ENCODE data around the gene PIGL. TPM values are rescaled to one million over a fixed set of nuclear protein-coding genes. Genes with fewer than 3 reads are reported as not detected.
"Not testable (repeated sequence)": the region's sequence is repeated elsewhere in the genome, so short reads cannot be mapped to it uniquely, and the experiment has no call there.

Gene PIGL
- total RNA-seq, 1 experiment from 2014 or later = 16.0 TPM

DNA sequence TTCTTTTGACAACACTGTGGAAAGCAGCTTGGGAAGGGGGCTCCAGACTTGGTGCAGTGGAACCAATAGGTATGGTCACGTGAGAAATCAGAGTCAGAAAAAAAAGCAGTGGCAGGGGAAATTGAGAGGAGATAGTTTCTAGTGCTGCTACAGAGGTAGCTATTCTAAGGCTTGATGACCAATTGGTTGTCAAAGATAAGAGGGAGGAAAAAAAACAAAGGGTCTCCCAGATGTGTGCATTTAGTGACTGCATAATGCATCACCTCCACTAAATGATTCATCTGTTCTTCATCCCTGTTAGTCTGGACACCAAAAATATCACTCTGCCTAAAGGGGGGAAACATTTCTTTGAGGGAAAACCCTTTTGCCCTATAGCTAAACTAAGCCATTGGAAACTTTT lies 56.5 kb downstream of the PIGL start:
- peak; percentile 87 for DNase-seq (ENCODE audit: low read depth)

DNA sequence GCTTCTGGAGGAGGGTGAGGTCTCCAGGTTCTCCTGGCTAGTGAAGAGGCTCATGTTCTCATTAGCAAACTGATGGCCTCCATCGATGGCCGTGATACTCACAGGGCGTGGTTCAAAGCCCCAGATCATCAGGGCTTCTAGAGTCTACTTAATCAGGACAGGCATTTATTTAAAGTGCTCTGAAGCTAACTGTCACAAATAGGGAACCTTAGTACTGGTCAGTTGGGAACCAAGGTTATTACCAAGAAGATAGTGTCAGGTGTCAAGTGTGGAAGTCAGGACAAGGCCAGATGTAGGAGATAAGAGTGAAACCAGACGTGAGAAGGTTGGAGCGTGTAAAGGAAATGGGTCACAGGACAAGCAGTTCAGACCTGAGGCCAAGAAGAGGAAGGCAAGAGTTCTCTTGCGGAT lies 56.9 kb downstream of the PIGL start:
- DNase-seq (ENCODE audit: low read depth) = no peak

DNA sequence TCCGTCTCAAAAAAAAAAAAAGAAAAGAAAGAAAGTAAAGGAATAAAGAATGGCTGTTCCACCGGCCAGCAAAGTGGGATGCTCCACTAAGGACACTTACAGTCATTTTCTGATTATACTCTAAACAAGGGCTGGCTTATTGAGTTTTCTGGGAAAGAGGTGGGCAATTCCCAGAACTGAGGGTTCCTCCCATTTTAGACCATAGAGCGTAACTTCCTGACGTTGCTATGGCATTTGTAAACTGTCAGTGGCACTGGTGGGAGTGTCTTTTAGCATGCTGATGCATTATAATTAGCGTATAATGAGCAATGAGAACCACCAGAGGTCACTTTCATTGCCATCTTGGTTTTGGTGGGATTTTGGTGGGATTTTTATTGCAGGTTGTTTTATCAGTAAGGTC lies 58.0 kb downstream of the PIGL start:
- no peak for DNase-seq (ENCODE audit: low read depth)

DNA sequence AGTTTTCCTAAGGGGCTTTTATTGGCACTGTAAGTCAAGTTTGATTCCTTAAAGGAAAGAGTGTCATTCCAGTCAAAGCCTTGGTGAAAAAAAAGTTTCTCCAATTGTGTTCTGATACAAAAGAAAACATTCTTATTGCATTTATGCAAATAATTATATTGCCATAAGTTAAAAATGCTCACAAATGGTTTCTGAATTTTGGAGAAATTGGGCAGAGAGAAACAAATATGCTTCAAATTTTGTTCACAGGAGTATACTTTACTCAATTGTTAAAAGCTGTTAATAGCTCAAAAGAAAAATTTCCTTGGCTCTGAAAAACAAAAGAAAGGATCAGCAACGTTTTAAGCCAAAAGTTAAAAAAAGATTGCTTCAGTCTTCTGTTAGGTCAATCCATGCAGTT lies 60.2 kb downstream of the PIGL start:
- no peak for DNase-seq (ENCODE audit: low read depth)

DNA sequence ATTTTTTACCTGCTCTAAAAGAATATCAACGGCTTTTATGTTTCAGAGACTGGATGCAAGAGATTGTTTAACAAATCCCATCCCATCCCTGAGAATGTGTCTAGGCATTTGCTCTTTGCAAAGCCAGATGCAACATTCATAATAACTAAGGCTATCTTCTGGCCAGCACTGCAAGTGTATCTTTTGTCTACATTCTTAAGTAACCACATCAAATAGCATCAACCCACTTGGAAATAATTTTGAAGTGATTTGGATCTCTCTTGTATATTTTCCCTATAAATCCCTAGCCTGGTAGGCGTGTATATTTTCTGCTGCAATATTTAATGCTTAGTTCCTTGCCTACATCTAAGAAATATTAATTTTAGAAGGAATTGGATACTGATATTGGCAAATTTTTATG lies 64.3 kb downstream of the PIGL start:
- DNase-seq (ENCODE audit: low read depth) = peak; percentile 22

DNA sequence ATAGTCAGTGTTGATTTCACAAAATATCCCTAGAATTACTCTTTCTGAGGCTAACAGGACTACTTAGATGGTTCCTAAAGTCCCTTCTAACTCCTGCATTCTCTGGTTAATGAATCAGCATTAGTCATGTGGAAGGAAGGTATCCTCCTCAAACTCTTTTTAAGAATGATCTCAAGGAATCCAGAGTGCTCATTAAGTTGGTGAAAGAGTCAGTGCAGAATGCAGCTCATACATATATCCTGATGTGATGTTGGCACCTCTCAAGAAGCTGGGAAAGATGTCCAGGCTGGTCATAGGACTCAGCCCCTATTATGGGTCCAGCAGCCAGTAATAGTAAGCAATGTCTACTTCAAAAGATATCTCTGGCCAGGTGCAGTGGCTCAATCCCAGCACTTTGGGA lies 65.5 kb downstream of the PIGL start:
- DNase-seq (ENCODE audit: low read depth) = peak; percentile 84

DNA sequence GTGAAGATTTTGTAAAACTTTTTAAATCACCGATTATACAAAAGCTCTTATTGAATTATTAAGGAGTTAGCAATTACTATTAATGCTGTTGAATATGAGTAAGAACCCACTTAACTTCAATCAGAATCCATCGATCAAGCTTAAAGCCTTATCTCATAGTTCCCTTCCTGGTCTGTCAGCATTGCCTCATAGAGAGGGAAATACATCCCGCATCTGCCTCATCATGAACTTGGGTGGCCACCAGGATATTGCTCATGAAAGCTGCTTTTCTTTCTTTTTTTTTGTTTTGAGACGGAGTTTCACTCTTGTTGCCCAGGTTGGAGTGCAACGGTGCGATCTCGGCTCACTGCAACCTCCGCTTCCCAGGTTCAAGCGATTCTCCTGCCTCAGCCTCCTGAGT lies 66.7 kb downstream of the PIGL start:
- DNase-seq (ENCODE audit: low read depth) = peak; percentile 64

DNA sequence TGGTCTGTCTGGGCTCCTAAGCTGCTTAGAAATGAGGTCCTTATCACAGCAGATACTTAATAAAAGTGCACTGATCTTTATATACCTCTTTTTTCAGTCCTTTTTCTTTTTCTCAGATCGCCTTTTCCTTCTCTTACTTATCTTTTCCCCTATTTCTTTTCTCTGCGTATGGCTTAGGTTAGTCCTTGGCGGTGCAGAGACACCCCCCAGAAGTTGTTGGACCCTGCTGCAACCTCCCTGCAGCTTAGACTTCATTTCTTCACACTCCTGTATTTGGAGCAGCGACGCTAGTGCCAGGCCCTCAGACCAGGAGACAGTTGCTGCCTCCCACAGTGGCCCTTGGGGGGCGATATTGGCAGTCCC lies 68.6 kb downstream of the PIGL start:
- DNase-seq (ENCODE audit: low read depth) = no peak

DNA sequence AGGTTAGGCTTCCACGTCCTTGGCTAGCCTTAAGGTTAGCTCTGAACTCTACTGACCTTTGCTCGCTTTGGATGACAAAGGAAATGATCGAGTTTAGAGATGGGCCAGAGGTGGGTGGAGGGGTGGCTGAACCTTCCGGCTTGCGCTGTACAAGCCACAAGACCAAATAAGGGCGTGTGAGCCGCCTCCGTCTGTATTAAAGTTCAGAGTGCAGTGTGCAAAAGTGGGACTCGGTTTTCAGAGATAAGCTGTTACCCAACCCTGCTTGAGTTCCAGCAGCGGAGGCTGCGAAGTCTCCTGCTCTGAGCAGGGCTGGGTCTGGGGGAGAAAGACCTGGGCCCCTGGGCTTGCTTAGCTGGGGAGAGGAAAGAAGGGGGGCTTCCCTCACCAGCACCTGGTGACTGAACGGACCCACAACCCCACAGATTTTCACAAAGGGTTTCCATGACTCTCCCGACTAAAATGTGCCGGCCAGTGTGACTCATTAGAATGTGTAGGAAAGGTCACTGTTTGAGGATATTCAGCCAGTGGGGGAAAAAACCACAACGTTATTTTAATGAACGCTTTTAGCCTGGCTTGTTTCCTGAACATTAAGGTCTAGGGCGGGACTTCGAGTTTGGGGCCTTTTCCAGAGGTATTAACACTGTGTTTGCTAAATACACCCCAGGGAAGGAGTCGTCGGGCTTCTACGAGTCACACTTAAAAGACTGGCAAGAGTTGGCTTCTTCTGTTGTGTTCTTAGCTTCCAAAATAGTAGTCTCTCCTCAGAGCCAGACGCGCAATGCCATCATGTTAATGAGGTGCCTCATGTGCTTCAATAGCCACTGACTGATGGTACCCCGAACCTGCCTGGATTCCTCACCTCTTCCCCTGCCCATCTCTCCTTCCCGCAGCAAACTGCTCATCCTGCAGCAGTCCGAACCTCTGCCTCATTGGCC lies 69.3 kb downstream of the PIGL start:
- peak; percentile 99 for DNase-seq (ENCODE audit: low read depth)

DNA sequence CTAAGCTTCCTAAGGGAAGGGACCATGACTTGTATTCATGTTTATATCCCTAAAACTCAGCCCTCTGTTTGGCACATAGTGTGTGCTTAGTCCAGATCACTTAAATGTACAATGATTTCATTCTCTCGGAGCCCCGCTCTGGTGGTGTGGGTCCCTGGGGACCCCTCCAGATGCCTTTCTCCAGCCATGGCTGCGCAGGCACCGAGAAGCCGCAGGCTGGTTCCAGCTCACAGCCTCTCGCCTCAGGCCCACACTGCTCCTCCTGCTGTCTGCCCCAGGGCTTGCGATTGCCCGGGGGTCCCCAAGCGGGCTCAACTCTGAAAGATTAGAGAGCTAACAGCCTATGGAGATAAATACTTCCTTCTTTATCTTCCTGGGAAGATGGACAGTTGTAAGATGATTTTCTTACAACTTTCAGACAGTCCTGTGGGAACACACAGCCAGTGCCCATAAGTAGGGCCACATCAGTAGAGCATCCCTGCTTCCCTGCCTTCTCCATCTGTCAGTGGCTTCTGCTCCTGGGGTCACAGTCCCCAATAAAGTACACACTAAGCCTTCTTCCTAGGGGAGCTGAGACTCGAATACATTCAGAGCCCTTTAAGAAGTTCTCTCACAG lies 70.0 kb downstream of the PIGL start:
- no peak for DNase-seq (ENCODE audit: low read depth)

DNA sequence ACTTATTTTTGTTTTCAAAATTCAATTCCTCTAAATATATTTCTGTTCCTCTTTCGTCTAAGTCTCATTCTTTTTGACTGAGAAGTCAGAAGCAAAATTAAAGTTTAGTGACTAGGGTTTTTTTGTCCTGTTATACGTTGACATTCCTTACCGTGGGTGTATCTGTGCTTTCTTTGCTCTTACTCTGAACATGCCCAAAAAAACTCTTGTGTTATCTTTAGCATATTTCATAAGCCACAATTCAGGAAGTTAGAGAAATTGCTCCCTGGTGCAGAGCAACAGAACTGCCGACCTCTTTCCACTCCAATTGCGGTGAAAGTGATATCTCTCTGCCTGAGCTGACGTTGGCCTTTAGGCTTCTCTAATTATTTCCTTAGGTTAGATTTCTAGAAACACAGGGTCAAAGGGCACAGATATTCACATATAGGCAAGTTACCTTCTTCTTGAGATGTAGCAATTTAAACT lies 70.6 kb downstream of the PIGL start:
- peak; percentile 58 for DNase-seq (ENCODE audit: low read depth)

DNA sequence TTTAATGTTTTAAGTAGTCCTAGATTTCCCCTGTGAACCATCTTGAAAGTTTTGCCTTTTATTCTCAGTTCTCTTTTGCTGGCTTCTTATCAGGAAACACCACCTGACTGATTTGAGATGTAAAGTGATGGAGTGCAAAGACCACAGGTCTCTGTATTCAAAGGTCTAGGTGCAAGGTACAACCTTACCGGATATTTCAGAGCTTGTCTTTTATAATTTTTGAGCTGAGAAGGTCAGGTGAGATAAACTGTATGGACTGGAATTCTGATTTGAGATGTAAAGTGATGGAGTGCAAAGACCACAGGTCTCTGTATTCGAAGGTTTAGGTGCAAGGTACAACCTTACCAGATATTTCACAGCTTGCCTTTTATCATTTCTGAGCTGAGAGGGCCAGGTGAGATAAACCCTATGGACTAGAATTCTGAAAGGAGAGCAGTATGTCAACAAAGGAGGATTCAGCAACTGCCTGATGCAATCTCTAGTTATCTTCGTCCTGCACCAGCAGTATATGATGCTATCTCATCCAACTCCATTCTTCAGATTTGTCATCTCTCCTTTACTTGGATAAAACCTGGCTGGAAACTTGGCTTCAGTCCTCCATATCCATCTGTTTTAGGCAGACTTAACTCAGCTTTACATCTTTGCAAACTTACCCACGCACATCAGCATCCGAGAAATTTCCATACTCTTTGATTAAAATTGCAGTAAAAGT lies 72.0 kb downstream of the PIGL start:
- no peak for DNase-seq (ENCODE audit: low read depth)

DNA sequence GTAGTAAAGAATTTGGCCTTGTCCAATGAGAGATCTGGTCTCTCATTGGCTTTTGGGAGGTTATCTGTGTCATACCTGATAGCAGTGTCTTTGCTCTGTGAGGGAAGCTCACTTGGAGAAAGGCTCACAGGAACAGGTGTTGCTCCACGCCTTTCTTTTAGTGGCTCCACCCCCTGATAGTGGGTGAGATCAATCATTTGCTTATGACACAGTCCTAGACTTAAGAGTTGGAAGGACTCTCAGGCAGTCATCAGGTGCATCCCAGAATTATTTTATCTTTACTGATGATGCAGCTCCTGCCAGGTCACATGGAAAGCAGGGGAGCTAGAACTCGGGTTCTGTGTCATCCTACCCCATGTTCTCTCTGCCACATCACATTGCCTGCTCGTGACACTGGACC lies 76.9 kb downstream of the PIGL start:
- DNase-seq (ENCODE audit: low read depth) = no peak

DNA sequence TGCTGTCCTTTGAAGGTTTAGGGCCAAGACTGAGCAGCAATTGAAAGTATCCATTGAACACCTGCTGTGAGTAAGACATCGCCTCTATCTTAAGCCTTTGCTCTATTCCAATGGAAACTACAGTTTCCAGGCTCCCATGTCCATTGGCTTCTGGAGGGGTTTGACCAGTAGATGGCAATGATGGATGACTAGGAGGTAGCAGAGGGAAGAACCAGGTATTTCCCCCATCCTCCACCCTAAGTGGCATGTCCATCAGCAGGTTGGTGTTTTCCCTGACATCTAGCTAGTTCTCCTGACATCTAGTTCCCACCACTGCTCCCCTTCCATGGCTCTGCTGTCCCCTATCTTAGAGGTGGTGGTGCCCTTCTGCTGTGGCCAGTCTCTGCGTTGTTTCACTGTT lies 77.5 kb downstream of the PIGL start:
- no peak for DNase-seq (ENCODE audit: low read depth)

DNA sequence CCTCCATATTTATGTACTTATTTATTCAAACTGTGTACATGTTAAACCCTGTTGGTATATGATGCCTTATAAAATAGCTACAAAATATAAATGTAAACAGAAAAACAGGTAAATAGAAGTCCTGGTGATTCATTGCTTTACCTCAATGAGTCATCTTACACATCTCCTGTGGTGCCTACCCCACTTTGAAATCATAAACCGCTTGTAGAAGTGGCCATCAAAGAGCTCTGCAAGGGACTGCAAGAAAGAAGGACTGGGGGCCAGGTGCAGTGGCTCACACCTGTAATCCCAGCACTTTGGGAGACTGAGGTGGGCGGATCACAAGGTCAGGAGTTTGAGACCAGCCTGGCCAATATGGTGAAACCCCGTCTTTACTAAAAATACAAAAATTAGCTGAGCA lies 79.1 kb downstream of the PIGL start:
- not testable (repeated sequence) for DNase-seq (ENCODE audit: low read depth)

DNA sequence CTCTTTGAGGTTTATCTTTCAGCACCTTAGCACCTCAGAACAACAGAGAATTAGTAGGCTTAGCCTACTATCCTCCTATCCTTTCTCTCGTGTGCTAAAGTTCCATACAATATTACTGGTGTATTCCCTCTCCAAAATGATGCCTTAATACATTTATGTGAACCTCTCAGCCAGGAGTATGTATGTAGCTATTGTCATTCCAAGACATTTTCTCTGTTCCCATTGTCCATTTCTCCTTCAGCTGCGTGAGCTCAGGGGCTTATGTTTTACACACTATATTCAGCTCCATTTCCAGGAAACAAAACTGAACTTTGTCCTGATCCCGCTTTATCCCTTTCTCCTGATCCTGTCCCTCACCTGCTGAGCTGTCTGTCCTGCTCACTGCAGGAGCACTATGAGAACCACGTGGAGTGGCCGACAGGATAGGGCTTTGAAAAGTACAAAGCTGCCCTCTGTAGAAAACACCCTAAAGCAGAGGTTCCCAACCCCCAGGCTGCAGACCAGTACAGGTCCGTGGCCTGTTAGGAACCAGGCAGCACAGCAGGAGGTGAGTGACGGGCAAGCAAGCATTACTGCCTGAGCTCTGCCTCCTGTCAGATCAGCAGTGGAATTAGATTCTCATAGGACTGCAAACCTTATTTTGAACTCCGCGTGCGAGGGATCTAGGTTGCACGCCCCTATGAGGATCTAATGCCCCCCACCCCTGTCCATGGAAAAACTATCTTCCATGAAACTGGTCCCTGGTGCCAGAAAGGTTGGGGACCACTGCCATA lies 80.5 kb downstream of the PIGL start:
- DNase-seq (ENCODE audit: low read depth) = no peak

DNA sequence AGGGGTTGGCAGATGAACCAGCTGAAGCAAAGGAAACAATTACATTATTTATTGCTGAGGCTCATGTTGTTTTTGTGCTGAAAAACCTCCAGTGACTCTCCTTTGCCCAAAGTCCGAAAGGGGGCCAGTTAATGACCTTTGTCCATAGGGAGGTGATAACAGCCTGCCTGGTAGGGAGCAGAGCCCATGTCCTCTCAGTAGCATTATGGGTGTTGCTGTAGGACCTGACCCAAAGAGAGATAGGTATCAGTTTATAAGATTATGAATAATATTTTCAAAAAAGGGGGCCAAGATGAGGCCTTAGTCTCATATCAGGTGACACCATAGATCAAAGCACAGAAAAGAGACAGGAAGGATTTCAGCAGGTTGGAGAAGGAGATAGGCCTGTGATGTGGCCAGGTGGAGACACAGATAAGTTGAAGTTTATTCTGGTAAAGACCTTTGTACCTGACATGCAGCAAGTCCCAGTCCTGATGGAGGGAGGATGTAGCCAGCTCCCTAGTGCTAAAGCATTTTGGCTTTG lies 81.2 kb downstream of the PIGL start:
- no peak for DNase-seq (ENCODE audit: low read depth)

DNA sequence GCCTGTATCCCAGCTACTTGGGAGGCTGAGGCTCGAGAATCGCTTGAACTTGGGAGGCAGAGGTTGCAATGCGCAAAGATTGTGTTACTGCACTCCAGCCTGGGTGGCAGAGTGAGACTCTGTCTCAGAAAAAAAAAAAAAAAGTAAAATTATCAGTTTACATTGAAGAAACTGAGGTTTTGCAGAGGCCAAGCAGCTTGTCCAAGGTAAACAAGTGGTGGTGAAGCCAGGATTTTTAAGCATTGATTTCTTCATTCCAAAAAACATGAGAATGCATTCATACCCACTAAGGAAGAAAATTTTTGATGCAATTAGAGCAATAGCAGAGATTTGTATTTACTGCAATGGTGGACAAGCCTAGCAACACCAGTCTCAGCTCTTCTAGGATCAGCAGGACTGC lies 83.5 kb downstream of the PIGL start:
- no peak for DNase-seq (ENCODE audit: low read depth)

DNA sequence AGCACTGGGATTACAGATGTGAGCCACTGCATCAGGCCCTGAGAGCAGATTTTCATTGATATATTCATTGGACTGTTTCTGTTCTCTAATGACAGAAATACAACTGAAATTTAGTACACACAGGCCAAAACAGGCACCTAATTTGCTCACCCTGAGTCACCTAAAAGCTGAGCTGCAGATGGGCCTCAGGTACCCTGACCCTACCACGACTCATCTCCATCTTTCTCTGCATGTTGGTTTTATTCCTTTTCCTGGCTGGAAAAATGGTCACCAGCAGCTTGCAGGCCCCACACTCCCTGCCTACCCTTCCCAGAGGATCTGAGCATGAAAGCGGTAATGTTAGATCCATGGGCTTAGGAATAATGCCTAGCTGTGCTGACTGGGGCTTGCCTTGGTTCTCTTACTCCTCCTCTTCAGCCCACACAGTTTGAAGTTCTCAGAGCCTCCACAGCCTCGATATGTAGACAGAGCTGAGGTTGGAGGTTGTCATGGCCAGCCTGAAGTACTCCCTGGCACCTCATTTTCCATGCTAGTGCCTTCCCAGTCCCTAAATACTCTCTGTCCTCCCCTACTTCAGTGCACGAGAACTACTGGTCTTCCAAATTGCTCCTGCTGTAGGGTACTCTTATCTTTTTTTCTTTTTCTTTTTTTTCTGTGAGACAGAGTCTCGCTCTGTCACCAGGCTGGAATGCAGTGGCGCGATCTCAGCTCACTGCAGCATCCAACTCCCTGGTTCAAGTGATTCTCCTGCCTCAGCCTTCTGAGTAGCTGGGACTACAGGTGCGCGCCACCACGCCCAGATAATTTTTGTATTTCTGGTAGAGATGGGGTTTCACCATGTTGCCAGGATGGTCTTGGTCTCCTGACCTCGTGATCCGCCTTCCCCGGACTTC lies 85.2 kb downstream of the PIGL start:
- peak; percentile 44 for DNase-seq (ENCODE audit: low read depth)

DNA sequence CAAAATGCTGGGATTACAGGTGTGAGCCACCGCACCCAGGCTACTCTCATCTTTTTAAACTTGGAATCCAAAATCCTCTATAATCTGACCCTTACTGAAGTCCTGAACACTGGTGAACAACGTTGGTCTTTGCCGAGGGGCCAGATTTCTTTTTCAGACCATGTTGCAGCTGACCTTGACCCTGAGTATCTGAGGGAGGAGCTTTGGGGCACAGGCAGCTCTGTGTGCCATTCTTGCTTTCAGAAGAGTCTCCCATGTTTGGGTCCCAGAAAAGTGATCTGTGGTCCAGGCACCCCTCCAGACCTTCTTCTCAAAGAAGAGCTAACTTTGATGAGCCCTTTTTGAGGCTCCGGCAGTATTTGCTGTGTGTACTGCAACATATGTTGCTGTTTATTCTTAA lies 85.8 kb downstream of the PIGL start:
- no peak for DNase-seq (ENCODE audit: low read depth)

Measured in HT1080 (cell line).